K562 (cell line): ENCODE data around the gene SAXO2. TPM values are rescaled to one million over a fixed set of nuclear protein-coding genes. Genes with fewer than 3 reads are reported as not detected.

Experiments
- ATAC-seq: fragments of 200-7000 bp; cut with Tn5 transposase; 3 replicates; pipeline ENCODE4 v1.9.1; 2020; ENCODE audit warnings: moderate library complexity
- BruUV-seq: library from RNA; stranded (reverse); fragments of 400-500 nt; replicated peaks from 2 replicates; lab custom pipeline; 2021; lab: Mats Ljungman, UMichigan
- CTCF ChIA-PET: fragments of 300-600 bp; formaldehyde crosslinking; extraction: SDS; loops from one replicate; lab custom pipeline; 2021; ENCODE audit warnings: low intra/inter-chr PET ratio; lab: Yijun Ruan, JAX
- POLR2A ChIA-PET: fragments of 300-600, 350-650 bp; sonication (Branson Sonifier 250); formaldehyde crosslinking; extraction: SDS; loops from one replicate; lab custom pipeline; 2021; ENCODE audit warnings: antibody characterized with exemption, inconsistent platforms; lab: Yijun Ruan, JAX
- DNase-seq, 4 experiments: peaks; one replicate each; pipeline versions ENCODE4 v3.0.0 to v3.0.0-alpha.2; 2011 to 2018; ENCODE audit warnings: low spot score in 3 of 4, mixed read lengths in 3 of 4; ENCODE audit errors: extremely low read depth in 1 of 4
- FAIRE-seq: peaks from 2 replicates; lab custom pipeline; 2011; peaks lifted over from hg19 to GRCh38; lab: Jason Lieb, UNC
- H2AFZ ChIP-seq: 2 replicates; pipeline ENCODE4 v1.6.0; 2011; ENCODE audit warnings: low read depth, low read length, control low read depth, inconsistent platforms
- H3K27ac ChIP-seq: fragments of 200-600 bp; 3 replicates; pipeline ENCODE4 v1.8.0; 2011; ENCODE audit warnings: low read depth, mild to moderate bottlenecking, control low read depth, inconsistent platforms, low read length, moderate library complexity, mixed read lengths; ENCODE audit errors: extremely low read depth
- H3K27me3 ChIP-seq, 2 experiments: fragments of 300-600 bp in 1 of 2; 2 replicates in 1 of 2; 3 replicates in 1 of 2; pipeline versions ENCODE4 v1.6.0 to v1.8.0; 2011; ENCODE audit warnings: inconsistent platforms in 2 of 2, low read length in 2 of 2, mild to moderate bottlenecking in 1 of 2, mixed read lengths in 1 of 2, moderate library complexity in 1 of 2; ENCODE audit not compliant: control insufficient read depth in 2 of 2, insufficient read depth in 2 of 2
- H3K36me3 ChIP-seq: fragments of 300-600 bp; 3 replicates; pipeline ENCODE4 v1.8.0; 2011; ENCODE audit warnings: mild to moderate bottlenecking, low read length, inconsistent platforms; ENCODE audit not compliant: control insufficient read depth, insufficient read depth
- H3K4me1 ChIP-seq, 2 experiments: fragments of 200-600 bp in 1 of 2; replicated peaks in 1 of 2; 2 replicates in 1 of 2; 3 replicates in 1 of 2; pipeline versions ENCODE4 v1.5.1 to v1.8.0; 2011; ENCODE audit warnings: inconsistent platforms in 2 of 2, low read length in 2 of 2, mild to moderate bottlenecking in 1 of 2, mixed read lengths in 1 of 2, moderate library complexity in 1 of 2; ENCODE audit not compliant: control insufficient read depth in 2 of 2, insufficient read depth in 2 of 2
- H3K4me2 ChIP-seq: 2 replicates; pipeline ENCODE4 v1.6.1; 2011; ENCODE audit warnings: low read length, control low read depth, inconsistent platforms, mixed read lengths; ENCODE audit not compliant: insufficient read depth
- H3K4me3 ChIP-seq: fragments of 200-600 bp; sonication (generic), shearing (Covaris generic); 2 replicates; pipeline ENCODE4 v1.5.1; 2016; ENCODE audit warnings: control low read depth, inconsistent platforms
- H3K79me2 ChIP-seq: fragments of 200-600 bp; 3 replicates; pipeline ENCODE4 v1.8.0; 2011; ENCODE audit warnings: low read length, inconsistent platforms; ENCODE audit not compliant: control insufficient read depth, insufficient read depth
- H3K9ac ChIP-seq, 2 experiments: 2 replicates each; pipeline versions ENCODE4 v1.6.0 to v1.6.1; 2011; ENCODE audit warnings: low read depth in 2 of 2, low read length in 2 of 2, control low read depth in 1 of 2, inconsistent platforms in 1 of 2, mild to moderate bottlenecking in 1 of 2, mixed read lengths in 1 of 2; ENCODE audit not compliant: insufficient read depth in 1 of 2
- H3K9me1 ChIP-seq: one replicate; pipeline ENCODE4 v1.6.0; 2011; ENCODE audit warnings: inconsistent platforms, mild to moderate bottlenecking, low read length, moderate library complexity; ENCODE audit not compliant: control insufficient read depth, insufficient read depth
- H3K9me3 ChIP-seq: replicated peaks from 2 replicates; pipeline ENCODE4 v1.5.1; 2011; ENCODE audit warnings: low read depth, low read length, inconsistent platforms; ENCODE audit not compliant: control insufficient read depth, insufficient read depth
- H4K20me1 ChIP-seq: replicated peaks from 2 replicates; pipeline ENCODE4 v1.6.1; 2011; ENCODE audit warnings: low read length, inconsistent platforms, mixed read lengths; ENCODE audit not compliant: control insufficient read depth, insufficient read depth
- ADNP ChIP-seq: fragments of 200-800 bp; sonication (Bioruptor generic); IDR thresholded peaks from 2 replicates; pipeline ENCODE4 v1.6.1; 2016; ENCODE audit warnings: missing genetic modification characterization, missing compliant biosample characterization
- CCNT2 ChIP-seq: IDR thresholded peaks from 2 replicates; pipeline ENCODE4 v1.6.1; 2011; ENCODE audit warnings: borderline replicate concordance, low read depth, mild to moderate bottlenecking, moderate library complexity, mixed read lengths, low read length; ENCODE audit not compliant: insufficient read length; ENCODE audit errors: extremely low read depth
- CREB1 ChIP-seq, 2 experiments: sonication (generic) in 1 of 2; formaldehyde crosslinking in 1 of 2; IDR thresholded peaks; 2 replicates each; pipeline versions ENCODE4 v1.6.1 to v1.8.0; 2012 to 2022; ENCODE audit warnings: inconsistent platforms in 1 of 2, mild to moderate bottlenecking in 1 of 2, missing genetic modification reagents in 1 of 2, moderate library complexity in 1 of 2
- MEF2D ChIP-seq: conservative IDR thresholded peaks from 2 replicates; pipeline ENCODE4 v1.6.1; 2016; ENCODE audit warnings: low read depth, missing genetic modification characterization, missing compliant biosample characterization
- MEIS2 ChIP-seq: fragments of 450-650 bp; IDR thresholded peaks from 2 replicates; pipeline ENCODE4 v1.6.1; 2014; ENCODE audit warnings: mild to moderate bottlenecking; ENCODE audit not compliant: partially characterized antibody
- NFIX ChIP-seq: fragments of 250-450 bp; sonication (Bioruptor Pico); IDR thresholded peaks from 2 replicates; pipeline ENCODE4 v1.4.0; 2020; ENCODE audit warnings: low read depth, mild to moderate bottlenecking, moderate library complexity
- PHTF2 ChIP-seq: fragments of 250-450 bp; sonication (Bioruptor Pico); IDR thresholded peaks from 2 replicates; pipeline ENCODE4 v1.5.0; 2021; ENCODE audit warnings: mild to moderate bottlenecking
- SIN3B ChIP-seq: fragments of 450-650 bp; IDR thresholded peaks from 2 replicates; pipeline ENCODE4 v1.6.1; 2017; ENCODE audit warnings: low read depth, mild to moderate bottlenecking, moderate library complexity
- SMAD2 ChIP-seq: fragments of 150-350 bp; IDR thresholded peaks from 2 replicates; pipeline ENCODE4 v1.6.1; 2014; ENCODE audit warnings: low read depth, mild to moderate bottlenecking, low read length
- SRSF7 ChIP-seq: fragments of 200-400 bp; formaldehyde crosslinking; optimal IDR thresholded peaks from 2 replicates; pipeline ENCODE3; 2017; ENCODE audit warnings: mild to moderate bottlenecking, low read depth, low read length
- ZBTB2 ChIP-seq: fragments of 450-650 bp; IDR thresholded peaks from 2 replicates; pipeline ENCODE4 v1.6.1; 2016; ENCODE audit warnings: antibody characterized with exemption
- ZBTB40 ChIP-seq, 2 experiments: fragments of 450-650 bp in 1 of 2; sonication (generic) in 1 of 2; formaldehyde crosslinking in 1 of 2; IDR thresholded peaks; 2 replicates each; pipeline versions ENCODE4 v1.7.1 to v1.9.0; 2016 to 2022; ENCODE audit warnings: inconsistent platforms in 1 of 2, mild to moderate bottlenecking in 1 of 2, missing genetic modification reagents in 1 of 2
- ZNF23 ChIP-seq: fragments of 250-450 bp; sonication (Bioruptor Pico); IDR thresholded peaks from 2 replicates; pipeline ENCODE4 v1.4.0; 2020; ENCODE audit warnings: mild to moderate bottlenecking
- WGBS: fragments of 100-300 bp; shearing (Covaris generic); methylation state at CpG from one replicate; pipeline ENCODE4 v1.1.6; 2016; ENCODE audit warnings: low coverage, mixed read lengths; ENCODE audit not compliant: insufficient coverage; ENCODE audit errors: missing lambda C conversion rate; 5-methylcytosine and 5-hydroxymethylcytosine counted together
- in situ Hi-C: fragments of 300-500 bp; cut with MboI; formaldehyde crosslinking; loops from 4 replicates; pipeline ENCODE4 v1.15.0; 2018; ENCODE audit warnings: inconsistent platforms, mixed read lengths
- intact Hi-C: fragments of 100-400 bp; cut with micrococcal nuclease; formaldehyde crosslinking; loops from 2 replicates; pipeline ENCODE4 v1.14.2; 2022
- polyA plus RNA-seq, 8 experiments: library from polyadenylated mRNA; depleted of rRNA in 4 of 8; stranded (reverse) in 5 of 8; unstranded in 3 of 8; fragments of >200 nt; fragmentation: Nextera tagmentation in 2 of 8; fragmentation: Illumina TruSeq in 1 of 8; extraction: Ambion mirVana in 2 of 8; extraction: Trizol in 1 of 8; gene quantifications; 2 replicates each; pipeline versions ENCODE4 v1.2.1 to v1.2.3, GENCODE V29; 2011 to 2014; ENCODE audit warnings: inconsistent platforms in 1 of 8, missing spikeins in 1 of 8
- total RNA-seq, 7 experiments: library from RNA; depleted of rRNA in 6 of 7; stranded (reverse); fragments of >200 nt in 6 of 7; fragmentation: Illumina TruSeq in 2 of 7; extraction: Trizol in 2 of 7; gene quantifications; 2 replicates each; pipeline versions ENCODE4 v1.2.1 to v1.2.3, GENCODE V29; 2011 to 2021; ENCODE audit warnings: low replicate concordance in 1 of 7

SAXO2 gene
- total and polyA plus RNA-seq, 9 of the 15 experiments (the other 6 are each of a cell fraction or from before 2014, with no cell fraction given) = 3.1 to 14.2 (median 8.2) TPM

- intact Hi-C loops (no loop called here), in situ Hi-C loops (no loop called here)
- FAIRE-seq = no peak
- H4K20me1 ChIP-seq = no peaks in the 10 kb centered on the region
- H3K27ac ChIP-seq = no peak overlapping the region
- no peaks in the 10 kb centered on the region for H3K79me2 ChIP-seq
- DNase-seq = no peak
- H3K36me3 ChIP-seq = no peaks in the 10 kb centered on the region
- no TSS peak for BruUV-seq
- CTCF ChIA-PET = no interaction called here
- H3K4me1 ChIP-seq = peaks cover 3 to 4% of the 10 kb centered on the region in 2 experiments; a peak in 2 of 5 replicates
- POLR2A ChIA-PET = no interaction called here
- no peak overlapping the region for H3K9ac ChIP-seq
- no peak overlapping the region for H3K4me3 ChIP-seq
- no peaks in the 10 kb centered on the region for H3K9me3 ChIP-seq
- no peak overlapping the region for H3K4me2 ChIP-seq
- WGBS = 15% methylated on average over 8 of the region's 8 CpGs
- no peak for ATAC-seq
- peaks cover 3 to 15% of the 10 kb centered on the region in 2 experiments; a peak in 2 of 5 replicates for H3K27me3 ChIP-seq
- H2AFZ ChIP-seq = no peak overlapping the region
- no peaks in the 10 kb centered on the region for H3K9me1 ChIP-seq
- TF ChIP-seq PHTF2 (CRISPR knock-in tag) (no peak), ZBTB2 (no peak), CREB1 (IDR thresholded peaks at IDR 0.05) (no peak), CREB1 (CRISPR knock-in tag; IDR thresholded peaks at IDR 0.05) (no peak), ZBTB40 (IDR thresholded peaks at IDR 0.05) (no peak), ZBTB40 (CRISPR knock-in tag; IDR thresholded peaks at IDR 0.05) (no peak), NFIX (no peak), SRSF7 (no peak), ADNP (tag) (no peak), SIN3B (no peak), CCNT2 (no peak), SMAD2 (no peak), ZNF23 (CRISPR knock-in tag) (no peak), MEF2D (tag) (no peak), MEIS2 (no peak)
Observed at GRCh38 chr15:82307714-82308081, 45.1 kb downstream of the SAXO2 start.
